SU-DHL-6 (cell line): ENCODE measurements around the gene FITM1.

Source experiments
- H2AFZ ChIP-seq: fragments of 200-600 bp; sonication (generic); 2 replicates; pipeline ENCODE4 v1.6.1; 2014; ENCODE audit warnings: low read depth, mild to moderate bottlenecking, moderate library complexity, mixed read lengths, antibody characterized with exemption, low read length; ENCODE audit not compliant: severe bottlenecking
- H3F3A ChIP-seq: fragments of 200-600 bp; shearing (Covaris generic); 2 replicates; pipeline ENCODE4 v1.6.0; 2016; ENCODE audit warnings: antibody characterized with exemption, mild to moderate bottlenecking; ENCODE audit not compliant: insufficient read depth
- H3K27ac ChIP-seq: fragments of 200-600 bp; sonication (generic); 2 replicates; pipeline ENCODE4 v1.5.1; 2016; ENCODE audit warnings: low read depth, mild to moderate bottlenecking, low read length, moderate library complexity, mixed read lengths
- H3K27me3 ChIP-seq: fragments of 200-600 bp; sonication (generic), shearing (Covaris generic); 2 replicates; pipeline ENCODE4 v1.6.0; 2014; ENCODE audit warnings: mild to moderate bottlenecking, low read length
- H3K36me3 ChIP-seq: fragments of 200-600 bp; sonication (generic); 2 replicates; pipeline ENCODE4 v1.6.1; 2014; ENCODE audit warnings: mild to moderate bottlenecking, low read length, mixed read lengths
- H3K4me2 ChIP-seq: fragments of 300-600, 200-600 bp; shearing (Covaris generic), sonication (generic); 2 replicates; pipeline ENCODE4 v1.6.0; 2014; ENCODE audit warnings: low read length, low read depth, mild to moderate bottlenecking; ENCODE audit not compliant: poor library complexity, severe bottlenecking
- H3K4me3 ChIP-seq: fragments of 200-600 bp; sonication (generic); 2 replicates; pipeline ENCODE4 v1.5.1; 2014; ENCODE audit warnings: antibody characterized with exemption, low read length, mild to moderate bottlenecking, mixed read lengths; ENCODE audit not compliant: insufficient read depth, poor library complexity, severe bottlenecking
- H3K79me2 ChIP-seq: fragments of 200-600 bp; sonication (generic); 2 replicates; pipeline ENCODE4 v1.6.1; 2014; ENCODE audit warnings: mild to moderate bottlenecking, low read length, moderate library complexity; ENCODE audit not compliant: insufficient read depth
- H3K9ac ChIP-seq: fragments of 200-600 bp; sonication (generic); 2 replicates; pipeline ENCODE4 v1.7.0; 2014; ENCODE audit warnings: mild to moderate bottlenecking, low read length
- H3K9me2 ChIP-seq: fragments of 200-600 bp; sonication (generic); replicated peaks from 2 replicates; pipeline ENCODE4 v1.6.1; 2014; ENCODE audit warnings: low read length; ENCODE audit not compliant: insufficient read depth
- H3K9me3 ChIP-seq: fragments of 200-600 bp; sonication (generic); 2 replicates; pipeline ENCODE4 v1.6.1; 2014; ENCODE audit warnings: low read length, mixed read lengths; ENCODE audit not compliant: insufficient read depth
- H4K20me1 ChIP-seq: fragments of 200-600 bp; sonication (generic); 2 replicates; pipeline ENCODE4 v1.6.1; 2014; ENCODE audit warnings: low read depth, mild to moderate bottlenecking, antibody characterized with exemption, low read length, moderate library complexity, mixed read lengths
- CTCF ChIP-seq: fragments of 200-600 bp; sonication (generic); IDR thresholded peaks from one replicate; pipeline ENCODE4 v1.5.1; 2017; ENCODE audit warnings: antibody characterized with exemption, mild to moderate bottlenecking, low read length, moderate library complexity; ENCODE audit not compliant: insufficient read depth, poor library complexity, severe bottlenecking
- EZH2phosphoT487 ChIP-seq: fragments of 200-600 bp; sonication (generic), shearing (Covaris generic); conservative IDR thresholded peaks from 2 replicates; pipeline ENCODE4 v1.6.1; 2018; ENCODE audit warnings: mild to moderate bottlenecking, antibody characterized with exemption, low read length, moderate library complexity, mixed read lengths

FITM1 gene

GRCh38 chr14:24150567-24150966 is 20.1 kb downstream of the FITM1 start:
- H4K20me1 ChIP-seq = no peaks in the 10 kb centered on the region
- H3K9me2 ChIP-seq = no peaks in the 10 kb centered on the region
- no peak overlapping the region for H2AFZ ChIP-seq
- TF ChIP-seq CTCF = no peak
- no peak for TF ChIP-seq EZH2phosphoT487
- H3F3A ChIP-seq = 0 out of 2 replicates have a peak, but pooled peaks cover 3% of the 10 kb centered on the region
- H3K27me3 ChIP-seq = no peaks in the 10 kb centered on the region
- no peaks in the 10 kb centered on the region for H3K9me3 ChIP-seq
- H3K4me2 ChIP-seq = no peak overlapping the region
- H3K9ac ChIP-seq = no peak overlapping the region
- no peaks in the 10 kb centered on the region for H3K36me3 ChIP-seq
- peaks cover 22% of the 10 kb centered on the region for H3K79me2 ChIP-seq
- no peak overlapping the region for H3K27ac ChIP-seq
- no peak overlapping the region for H3K4me3 ChIP-seq

- Histone ChIP-seq H4K20me1 (no peaks in the 10 kb centered on the region), H3K4me3 (no peak overlapping the region), H3K79me2 (peaks cover 18% of the 10 kb centered on the region), H2AFZ (no peak overlapping the region), H3K27ac (no peak overlapping the region), H3K27me3 (no peaks in the 10 kb centered on the region), H3K9ac (no peak overlapping the region), H3K4me2 (no peak overlapping the region), H3F3A (0 out of 2 replicates have a peak, but pooled peaks cover 3% of the 10 kb centered on the region), H3K36me3 (no peaks in the 10 kb centered on the region), H3K9me3 (no peaks in the 10 kb centered on the region), H3K9me2 (no peaks in the 10 kb centered on the region)
- no peak for TF ChIP-seq CTCF
- no peak for TF ChIP-seq EZH2phosphoT487
Observed at GRCh38 chr14:24150993-24151392, 20.5 kb downstream of the FITM1 start.

DNA sequence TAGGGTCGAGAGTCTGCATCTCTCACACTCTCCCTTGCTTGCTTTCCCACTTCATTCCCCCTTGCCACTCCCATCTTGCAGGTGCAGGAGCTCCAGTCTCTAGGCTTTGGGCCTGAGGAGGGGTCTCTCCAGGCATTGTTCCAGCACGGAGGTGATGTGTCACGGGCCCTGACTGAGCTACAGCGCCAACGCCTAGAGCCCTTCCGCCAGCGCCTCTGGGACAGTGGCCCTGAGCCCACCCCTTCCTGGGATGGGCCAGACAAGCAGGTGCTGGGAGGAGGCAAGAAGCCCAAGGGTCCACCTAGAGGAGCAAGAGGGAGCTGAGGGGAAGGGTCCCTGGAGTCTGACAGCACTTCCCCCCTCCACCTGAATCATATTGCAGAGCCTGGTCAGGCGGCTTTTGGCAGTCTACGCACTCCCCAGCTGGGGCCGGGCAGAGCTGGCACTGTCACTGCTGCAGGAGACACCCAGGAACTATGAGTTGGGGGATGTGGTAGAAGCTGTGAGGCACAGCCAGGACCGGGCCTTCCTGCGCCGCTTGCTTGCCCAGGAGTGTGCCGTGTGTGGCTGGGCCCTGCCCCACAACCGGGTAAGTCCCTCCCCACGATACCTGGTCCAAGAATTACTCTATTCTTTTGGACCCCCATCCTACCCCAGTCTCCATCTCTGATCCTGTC is 21.1 kb downstream of the FITM1 start:
- Histone ChIP-seq H3K4me2 (no peak overlapping the region), H3K27ac (no peak overlapping the region), H3K79me2 (peaks cover 14% of the 10 kb centered on the region), H3K36me3 (no peaks in the 10 kb centered on the region), H3K27me3 (no peaks in the 10 kb centered on the region), H3K9me3 (no peaks in the 10 kb centered on the region), H3F3A (0 out of 2 replicates have a peak, but pooled peaks cover 3% of the 10 kb centered on the region), H3K9ac (no peak overlapping the region), H3K9me2 (no peaks in the 10 kb centered on the region), H3K4me3 (no peak overlapping the region), H4K20me1 (no peaks in the 10 kb centered on the region), H2AFZ (no peak overlapping the region)
- TF ChIP-seq EZH2phosphoT487 = no peak

DNA sequence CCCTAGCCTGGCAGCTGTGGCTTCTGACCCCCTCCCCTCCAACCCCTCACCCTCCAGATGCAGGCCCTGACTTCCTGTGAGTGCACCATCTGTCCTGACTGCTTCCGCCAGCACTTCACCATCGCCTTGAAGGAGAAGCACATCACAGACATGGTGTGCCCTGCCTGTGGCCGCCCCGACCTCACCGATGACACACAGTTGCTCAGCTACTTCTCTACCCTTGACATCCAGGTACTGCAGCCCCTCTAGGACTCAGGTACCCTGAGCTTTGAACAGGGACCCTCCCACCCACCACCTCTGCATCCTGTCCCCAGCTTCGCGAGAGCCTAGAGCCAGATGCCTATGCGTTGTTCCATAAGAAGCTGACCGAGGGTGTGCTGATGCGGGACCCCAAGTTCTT is 24.6 kb downstream of the FITM1 start:
- Histone ChIP-seq H3K9me3 (no peaks in the 10 kb centered on the region), H4K20me1 (no peaks in the 10 kb centered on the region), H3K4me2 (no peak overlapping the region), H3K9me2 (no peaks in the 10 kb centered on the region), H3K27ac (no peak overlapping the region), H3K4me3 (no peak overlapping the region), H3F3A (no peaks in the 10 kb centered on the region), H3K79me2 (no peaks in the 10 kb centered on the region), H3K9ac (no peak overlapping the region), H3K36me3 (no peaks in the 10 kb centered on the region), H2AFZ (no peak overlapping the region), H3K27me3 (no peaks in the 10 kb centered on the region)
- TF ChIP-seq CTCF (no peak), EZH2phosphoT487 (no peak)
